Astrocyte (in vitro differentiated cells and primary cell): Measurements from ENCODE around the gene IL4R. TPM values are rescaled to one million over a fixed set of nuclear protein-coding genes. Genes with fewer than 3 reads are reported as not detected.
"Not testable (repeated sequence)": the region's sequence is repeated elsewhere in the genome, so short reads cannot be mapped to it uniquely, and the experiment has no call there.

Experiments used
- DNase-seq: peaks from one replicate; pipeline ENCODE4 v3.0.0-alpha.2; 2010; ENCODE audit warnings: low read depth
- FAIRE-seq: peaks from 2 replicates; lab custom pipeline; 2011; peaks lifted over from hg19 to GRCh38; lab: Jason Lieb, UNC
- H2AFZ ChIP-seq: 2 replicates; pipeline ENCODE4 v1.6.0; 2012; ENCODE audit warnings: low read depth, low read length, inconsistent platforms
- H3K27ac ChIP-seq: 2 replicates; pipeline ENCODE4 v1.5.1; 2011; ENCODE audit warnings: low read depth, low read length, inconsistent platforms
- H3K27me3 ChIP-seq: 2 replicates; pipeline ENCODE4 v1.6.0; 2011; ENCODE audit warnings: low read length, inconsistent platforms; ENCODE audit not compliant: insufficient read depth
- H3K36me3 ChIP-seq: 2 replicates; pipeline ENCODE4 v1.5.1; 2011; ENCODE audit warnings: low read length, inconsistent platforms; ENCODE audit not compliant: insufficient read depth
- H3K4me1 ChIP-seq: 2 replicates; pipeline ENCODE4 v1.5.1; 2011; ENCODE audit warnings: low read length, inconsistent platforms; ENCODE audit not compliant: insufficient read depth
- H3K4me2 ChIP-seq: 2 replicates; pipeline ENCODE4 v1.6.0; 2012; ENCODE audit warnings: low read length, inconsistent platforms
- H3K4me3 ChIP-seq: 2 replicates; pipeline ENCODE4 v1.5.1; 2011; ENCODE audit warnings: low read depth, mild to moderate bottlenecking, low read length, inconsistent platforms; ENCODE audit not compliant: insufficient read depth
- H3K79me2 ChIP-seq: 2 replicates; pipeline ENCODE4 v1.6.0; 2012; ENCODE audit warnings: mild to moderate bottlenecking, low read length, inconsistent platforms; ENCODE audit not compliant: insufficient read depth
- H3K9ac ChIP-seq: 2 replicates; pipeline ENCODE4 v1.6.0; 2012; ENCODE audit warnings: mild to moderate bottlenecking, low read length, inconsistent platforms
- H3K9me3 ChIP-seq: 2 replicates; pipeline ENCODE4 v1.5.1; 2012; ENCODE audit warnings: low read depth, mild to moderate bottlenecking, low read length, inconsistent platforms; ENCODE audit not compliant: insufficient read depth
- H4K20me1 ChIP-seq: 2 replicates; pipeline ENCODE4 v1.6.0; 2012; ENCODE audit warnings: low read length, inconsistent platforms; ENCODE audit not compliant: insufficient read depth
- H3K27ac Mint-ChIP-seq: one replicate; pipeline ENCODE4 v1.8.0; 2021; ENCODE audit warnings: mild to moderate bottlenecking, mixed read lengths; ENCODE audit not compliant: unreplicated experiment
- H3K27me3 Mint-ChIP-seq: one replicate; pipeline ENCODE4 v1.8.0; 2021; ENCODE audit warnings: low read depth, mixed read lengths; ENCODE audit not compliant: unreplicated experiment
- H3K36me3 Mint-ChIP-seq: one replicate; pipeline ENCODE4 v1.8.0; 2021; ENCODE audit warnings: low read depth, mixed read lengths; ENCODE audit not compliant: unreplicated experiment
- H3K4me1 Mint-ChIP-seq: one replicate; pipeline ENCODE4 v1.8.0; 2021; ENCODE audit warnings: low read depth, mixed read lengths; ENCODE audit not compliant: unreplicated experiment
- H3K4me3 Mint-ChIP-seq: one replicate; pipeline ENCODE4 v1.8.0; 2021; ENCODE audit warnings: mild to moderate bottlenecking, moderate library complexity, mixed read lengths; ENCODE audit not compliant: unreplicated experiment
- H3K9me3 Mint-ChIP-seq: one replicate; pipeline ENCODE4 v1.8.0; 2021; ENCODE audit warnings: mild to moderate bottlenecking, mixed read lengths; ENCODE audit not compliant: unreplicated experiment
- CTCF ChIP-seq: IDR thresholded peaks from 2 replicates; pipeline ENCODE4 v1.5.1; 2011; ENCODE audit warnings: low read depth, mild to moderate bottlenecking, inconsistent platforms, low read length, moderate library complexity; ENCODE audit not compliant: insufficient read depth
- EZH2 ChIP-seq: IDR thresholded peaks from 2 replicates; pipeline ENCODE4 v1.6.1; 2012; ENCODE audit warnings: mild to moderate bottlenecking, low read length, inconsistent platforms; ENCODE audit not compliant: insufficient read depth
- total RNA-seq: library from RNA; stranded (reverse); gene quantifications from 2 replicates; pipeline ENCODE4 v1.2.1, GENCODE V29; 2021

IL4R gene
- total RNA-seq, 1 donor from 2014 or later: 17.5 TPM

- Histone ChIP-seq H3K9me3 (no peaks in the 10 kb centered on the region), H3K4me1 (peaks cover 15% of the 10 kb centered on the region), H3K27ac (no peak overlapping the region), H2AFZ (no peak overlapping the region), H3K27me3 (no peaks in the 10 kb centered on the region), H3K79me2 (no peaks in the 10 kb centered on the region), H3K4me3 (no peak overlapping the region), H4K20me1 (no peaks in the 10 kb centered on the region), H3K4me2 (no peak overlapping the region), H3K36me3 (no peaks in the 10 kb centered on the region), H3K9ac (no peak overlapping the region)
- DNase-seq: no peak
- Mint-ChIP-seq H3K9me3 (peaks cover 7% of the 10 kb centered on the region), H3K4me1 (peaks cover 27% of the 10 kb centered on the region), H3K27me3 (no peaks in the 10 kb centered on the region), H3K4me3 (no peak overlapping the region), H3K36me3 (peaks cover 4% of the 10 kb centered on the region), H3K27ac (no peak overlapping the region)
- no peak for FAIRE-seq
- TF ChIP-seq EZH2 (no peak), CTCF (no peak)
Observed at GRCh38 chr16:27287887-27288286, 25.9 kb upstream of the IL4R start.

- H3K27me3 ChIP-seq, H3K4me2 ChIP-seq, H3K9me3 ChIP-seq, H4K20me1 ChIP-seq, H2AFZ ChIP-seq, H3K27me3 Mint-ChIP-seq, DNase-seq, H3K4me3 ChIP-seq, H3K9me3 Mint-ChIP-seq, FAIRE-seq, H3K36me3 Mint-ChIP-seq, H3K36me3 ChIP-seq, H3K27ac Mint-ChIP-seq, H3K4me3 Mint-ChIP-seq, H3K9ac ChIP-seq, H3K79me2 ChIP-seq, H3K27ac ChIP-seq: not testable (repeated sequence)
- H3K4me1 ChIP-seq: peaks cover 15% of the 10 kb centered on the region
- peaks cover 27% of the 10 kb centered on the region for H3K4me1 Mint-ChIP-seq
Observed at GRCh38 chr16:27288313-27288712, 25.5 kb upstream of the IL4R start.

- H3K4me3 ChIP-seq: no peak overlapping the region
- no peaks in the 10 kb centered on the region for H3K36me3 ChIP-seq
- no peak for FAIRE-seq
- Mint-ChIP-seq H3K4me3 (no peak overlapping the region), H3K9me3 (peaks cover 7% of the 10 kb centered on the region), H3K4me1 (peaks cover 27% of the 10 kb centered on the region), H3K36me3 (peaks cover 4% of the 10 kb centered on the region), H3K27ac (no peak overlapping the region), H3K27me3 (no peaks in the 10 kb centered on the region)
- H3K79me2 ChIP-seq: no peaks in the 10 kb centered on the region
- no peaks in the 10 kb centered on the region for H4K20me1 ChIP-seq
- H3K27me3 ChIP-seq: no peaks in the 10 kb centered on the region
- peaks cover 15% of the 10 kb centered on the region for H3K4me1 ChIP-seq
- TF ChIP-seq CTCF (no peak), EZH2 (no peak)
- H3K27ac ChIP-seq: no peak overlapping the region
- DNase-seq: peak; percentile 42
- H3K9ac ChIP-seq: no peak overlapping the region
- H3K4me2 ChIP-seq: no peak overlapping the region
- H2AFZ ChIP-seq: no peak overlapping the region
- no peaks in the 10 kb centered on the region for H3K9me3 ChIP-seq
Observed at GRCh38 chr16:27289669-27290068, 24.1 kb upstream of the IL4R start.
